Smooth muscle cell of the brain vasculature (primary cell): ENCODE data around the gene EEF1AKMT2.
A peak's percentile ranks its signal among the peaks of the same experiment; 100 is the strongest.
"Not testable (repeated sequence)": the region's sequence is repeated elsewhere in the genome, so short reads cannot be mapped to it uniquely, and the experiment has no call there.

Source experiments
- DNase-seq: peaks from one replicate; pipeline ENCODE4 v3.0.0-alpha.2; 2012; ENCODE audit warnings: low read depth, low spot score

Gene EEF1AKMT2

DNA sequence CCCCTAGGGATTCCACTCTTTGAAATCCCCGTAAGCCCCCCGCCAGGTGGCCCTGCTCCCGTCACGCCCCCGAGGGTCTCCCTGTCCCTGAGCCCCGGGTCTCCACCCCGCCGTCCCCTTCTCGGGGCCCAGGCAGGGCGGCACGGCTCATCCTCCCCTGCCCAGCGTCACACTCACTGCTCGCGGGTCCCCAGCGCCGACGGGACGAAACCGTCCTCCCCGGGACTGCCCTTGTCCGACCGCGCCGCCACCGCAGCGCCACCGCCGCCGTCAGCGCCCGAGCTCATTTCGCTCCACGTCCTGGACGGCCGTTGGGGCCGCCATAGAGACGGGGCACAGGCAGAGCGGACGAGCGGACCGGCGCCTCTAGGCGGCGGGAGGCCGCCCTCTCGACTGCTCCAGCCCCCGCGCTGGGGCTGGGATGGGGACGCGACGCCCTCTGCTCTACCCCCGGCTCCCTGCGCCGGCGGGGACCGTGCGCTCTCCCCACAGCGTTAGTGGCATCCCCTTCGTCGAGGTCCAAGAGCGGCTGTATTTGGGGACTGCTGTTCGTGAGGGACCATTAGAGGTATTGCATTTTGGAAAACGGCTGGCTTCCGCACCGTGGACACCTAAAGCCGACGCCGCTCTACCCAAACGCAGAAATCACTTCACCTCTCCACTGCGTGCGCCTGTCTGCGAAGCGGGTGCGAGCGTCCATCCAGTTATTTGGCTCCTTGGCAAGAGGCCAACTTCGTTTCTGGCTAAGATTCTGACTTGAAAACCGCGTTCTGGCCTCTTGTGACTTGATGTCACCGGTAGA is at the start of gene EEF1AKMT2:
Gene EEF1AKMT2 (minus strand): TSS at position 341 of the 802 bp plus-strand sequence. CDS start 54 bp downstream, at position 287.
- DNase-seq, result peak; percentile 37

GRCh38 chr10:124837687-124838086 is 46.0 kb upstream of the EEF1AKMT2 start:
- no peak for DNase-seq

DNA sequence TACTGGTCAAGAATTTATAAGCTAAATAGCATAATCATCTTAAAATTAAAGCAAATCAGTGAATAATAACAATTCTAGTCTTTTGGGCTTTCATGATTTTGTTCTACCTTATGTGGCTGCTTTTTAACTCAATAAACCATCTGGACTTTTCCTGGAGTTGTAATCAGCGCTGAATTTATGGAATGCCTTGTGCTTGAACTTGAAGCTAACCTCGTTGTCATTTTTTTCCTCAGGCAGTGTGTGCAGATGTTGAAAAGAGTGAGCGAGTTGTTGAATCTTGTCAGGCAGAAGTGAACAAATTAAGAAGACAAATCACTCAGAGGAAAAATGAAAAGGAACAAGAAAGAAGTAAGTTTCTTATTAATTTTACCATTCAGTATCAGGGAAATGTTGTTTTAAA is 39.4 kb upstream of the EEF1AKMT2 start:
- no peak for DNase-seq

GRCh38 chr10:124830445-124830844 is 38.8 kb upstream of the EEF1AKMT2 start:
- no peak for DNase-seq

DNA sequence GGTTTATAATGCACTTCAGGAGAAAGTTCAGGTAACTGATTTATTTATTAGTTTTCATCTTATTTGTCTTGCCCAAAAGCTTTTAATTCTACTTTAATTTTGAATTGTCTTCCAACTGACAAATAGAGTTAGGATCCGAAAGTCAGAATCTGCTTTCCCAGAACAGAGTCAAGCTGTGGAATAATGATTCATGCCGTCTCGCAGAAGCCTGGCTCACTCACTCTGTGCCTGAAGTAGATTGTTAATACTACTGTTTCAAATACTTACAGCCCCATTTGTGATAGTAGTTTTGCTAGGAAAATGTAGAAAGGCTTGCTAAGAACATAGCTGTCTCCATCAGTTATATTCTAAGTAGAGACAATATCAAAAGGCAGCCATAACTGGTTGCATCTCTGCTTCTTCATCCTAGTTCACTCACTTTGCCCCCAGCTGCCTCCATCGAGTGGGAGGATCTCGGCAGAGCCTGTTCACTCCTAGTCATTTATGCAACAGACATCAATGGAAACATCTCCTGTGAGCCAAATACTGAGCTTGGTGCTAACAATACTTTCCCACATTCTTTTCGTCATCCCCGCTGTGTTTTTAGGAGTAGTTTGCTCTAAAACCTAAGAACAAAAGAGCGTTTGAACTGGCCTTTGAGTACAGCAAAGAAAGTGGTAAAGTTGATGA is 37.9 kb upstream of the EEF1AKMT2 start:
- DNase-seq, result no peak

DNA sequence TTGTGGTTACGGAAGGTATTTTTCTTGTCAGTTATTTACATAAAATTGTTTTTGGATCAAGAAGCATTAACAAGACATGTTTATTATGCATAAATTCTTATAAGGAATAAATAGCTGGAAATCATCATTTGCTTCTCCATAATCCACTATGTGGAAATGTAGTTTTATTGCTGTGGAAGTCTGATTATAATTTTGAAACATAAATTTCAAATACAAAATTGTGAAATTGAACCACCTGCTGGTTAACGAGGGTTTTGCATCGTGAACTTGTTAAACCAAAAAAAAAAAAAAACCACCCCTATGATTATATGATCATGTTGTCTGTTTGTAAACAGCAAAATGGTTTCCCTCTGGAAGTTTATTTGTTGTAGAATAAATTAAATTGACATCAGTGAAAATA is 35.8 kb upstream of the EEF1AKMT2 start:
- no peak for DNase-seq

- no peak for DNase-seq
Observed at GRCh38 chr10:124826262-124826661, 34.6 kb upstream of the EEF1AKMT2 start.

DNA sequence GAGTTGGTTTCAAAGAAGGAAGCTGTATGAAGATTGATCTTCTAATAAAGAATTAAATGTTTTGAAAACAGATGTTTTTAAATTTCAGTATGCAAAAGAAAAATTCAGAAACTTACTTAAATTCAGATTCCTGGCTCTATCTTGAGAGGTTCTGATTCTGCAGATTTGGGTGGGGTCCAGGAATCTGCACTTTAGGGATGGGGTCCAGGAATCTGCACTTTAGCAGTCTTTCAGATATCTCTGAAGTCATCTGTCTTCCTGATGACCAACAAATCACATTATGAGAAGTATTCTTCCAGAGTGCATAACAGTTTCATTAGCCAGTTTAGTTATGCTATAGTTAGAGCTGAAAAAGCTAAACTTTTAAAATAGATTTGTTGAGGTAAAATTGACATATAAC is 34.0 kb upstream of the EEF1AKMT2 start:
- DNase-seq, result no peak

GRCh38 chr10:124824932-124825331 is 33.2 kb upstream of the EEF1AKMT2 start:
- DNase-seq, result not testable (repeated sequence)

GRCh38 chr10:124824507-124824906 is 32.8 kb upstream of the EEF1AKMT2 start:
- DNase-seq, result no peak

- DNase-seq, result no peak
Observed at GRCh38 chr10:124821520-124821919, 29.8 kb upstream of the EEF1AKMT2 start.

DNA sequence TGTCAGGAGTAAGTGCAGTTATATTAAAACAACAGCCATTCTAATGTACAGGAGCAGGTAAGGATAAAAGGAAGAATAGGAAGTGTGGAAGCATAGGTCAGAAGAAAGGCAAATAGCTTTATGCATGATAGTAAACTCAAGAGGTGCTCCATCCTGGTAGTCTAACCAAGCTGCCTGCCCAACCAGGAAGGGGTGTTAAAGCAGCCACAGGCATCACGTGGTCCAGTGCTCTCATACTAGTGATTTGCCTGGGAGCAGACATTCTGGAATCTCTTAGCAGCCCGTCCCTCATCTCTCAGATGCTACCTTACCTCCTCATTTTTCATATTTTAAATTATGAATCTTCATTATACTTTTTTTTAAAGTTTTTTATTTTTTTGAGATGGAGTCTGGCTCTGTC is 28.4 kb upstream of the EEF1AKMT2 start:
- DNase-seq, result no peak

DNA sequence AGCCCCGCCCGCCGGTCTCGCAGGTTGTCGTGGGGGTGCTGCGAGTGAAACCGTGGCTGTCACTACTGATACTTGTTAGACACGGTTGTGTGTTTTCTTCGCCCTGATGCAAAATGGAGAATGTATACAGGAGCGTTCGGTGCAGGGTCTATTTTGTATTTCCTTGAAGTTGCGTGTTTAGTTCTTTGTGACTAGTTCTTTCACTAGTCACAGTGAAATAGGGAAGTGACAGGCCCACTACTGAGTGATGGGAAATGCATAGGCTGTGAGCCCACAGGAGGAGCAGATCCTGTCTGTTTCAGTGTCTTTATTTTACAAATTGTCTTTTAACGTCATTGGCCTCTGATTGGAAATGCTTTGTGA is 10.6 kb upstream of the EEF1AKMT2 start:
- no peak for DNase-seq

GRCh38 chr10:124799211-124799610 is 7.5 kb upstream of the EEF1AKMT2 start:
- DNase-seq, result no peak

DNA sequence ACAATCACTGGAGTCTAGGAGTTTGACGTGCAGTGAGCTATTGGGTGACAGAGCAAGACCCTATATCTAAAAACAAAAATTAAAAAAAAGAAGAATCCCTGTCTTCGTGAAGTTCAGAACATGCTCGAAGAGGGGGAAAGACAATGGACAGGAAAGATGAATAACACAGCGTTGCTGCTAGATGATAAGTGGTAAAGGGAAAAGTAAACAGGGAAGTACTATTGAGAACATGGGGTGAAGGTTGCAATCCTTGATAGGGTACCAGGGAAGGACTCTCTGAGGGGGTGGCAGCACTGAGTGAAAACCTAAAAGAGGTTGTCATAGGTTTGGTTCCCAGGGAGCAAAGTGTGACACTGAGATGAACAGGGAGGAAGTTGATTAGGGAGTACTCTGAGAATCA is 7.1 kb upstream of the EEF1AKMT2 start:
- no peak for DNase-seq

- DNase-seq, result no peak
Observed at GRCh38 chr10:124798364-124798763, 6.7 kb upstream of the EEF1AKMT2 start.

DNA sequence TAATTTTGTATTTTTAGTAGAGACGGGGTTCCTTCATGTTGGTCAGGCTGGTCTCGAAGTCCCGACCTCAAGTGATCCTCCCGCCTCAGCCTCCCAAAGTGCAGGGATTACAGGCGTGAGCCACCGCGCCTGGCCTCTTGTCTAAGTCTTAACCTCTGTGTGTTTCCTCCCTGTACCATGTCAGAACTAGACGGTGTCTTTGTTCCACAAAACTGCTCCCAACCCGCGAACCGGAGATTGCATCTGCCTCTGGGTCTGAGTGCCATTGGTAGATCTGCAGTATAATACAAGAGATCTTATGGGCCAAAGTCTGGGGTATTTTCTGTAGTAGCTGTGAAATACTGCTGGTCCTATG is 1.3 kb upstream of the EEF1AKMT2 start:
- no peak for DNase-seq

DNA sequence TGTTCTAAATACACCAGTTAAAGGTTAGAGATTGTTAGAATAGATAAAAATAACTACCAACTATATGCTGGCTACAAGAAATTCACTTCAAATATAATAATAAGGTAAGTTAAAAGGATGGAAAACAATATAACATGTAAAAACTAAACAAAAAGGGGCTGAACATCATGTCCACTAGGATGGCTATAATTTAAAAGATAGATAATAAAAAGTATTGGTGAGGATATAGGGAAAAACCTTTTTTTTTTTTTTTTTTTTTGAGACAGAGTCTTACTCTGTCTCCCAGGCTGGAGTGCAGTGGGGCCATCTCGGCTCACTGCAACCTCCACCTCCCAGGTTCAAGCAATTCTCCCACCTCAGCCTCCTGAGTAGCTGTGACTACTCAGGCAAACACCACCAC is 8.8 kb downstream of the EEF1AKMT2 start:
- not testable (repeated sequence) for DNase-seq

DNA sequence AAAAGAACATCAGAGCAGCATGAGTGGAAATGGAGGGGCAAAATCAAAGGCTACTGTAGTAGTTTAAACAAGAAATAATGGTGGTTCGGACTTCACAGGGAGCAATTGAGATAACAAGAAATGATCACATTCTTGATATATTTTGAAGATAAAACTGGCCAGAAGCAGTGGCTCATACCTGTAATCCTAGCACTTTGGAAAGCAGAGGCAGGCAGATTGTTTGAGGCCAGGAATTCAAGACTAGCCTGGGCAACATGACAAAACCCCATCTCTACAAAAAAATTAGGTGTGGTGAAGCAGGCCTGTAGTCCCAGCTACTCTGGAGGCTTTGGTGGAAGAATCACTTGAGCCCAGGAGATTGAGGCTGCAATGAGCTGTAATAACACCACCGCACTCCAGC is 22.9 kb downstream of the EEF1AKMT2 start:
- DNase-seq, result no peak

GRCh38 chr10:124765256-124765655 is 26.4 kb downstream of the EEF1AKMT2 start:
- no peak for DNase-seq

DNA sequence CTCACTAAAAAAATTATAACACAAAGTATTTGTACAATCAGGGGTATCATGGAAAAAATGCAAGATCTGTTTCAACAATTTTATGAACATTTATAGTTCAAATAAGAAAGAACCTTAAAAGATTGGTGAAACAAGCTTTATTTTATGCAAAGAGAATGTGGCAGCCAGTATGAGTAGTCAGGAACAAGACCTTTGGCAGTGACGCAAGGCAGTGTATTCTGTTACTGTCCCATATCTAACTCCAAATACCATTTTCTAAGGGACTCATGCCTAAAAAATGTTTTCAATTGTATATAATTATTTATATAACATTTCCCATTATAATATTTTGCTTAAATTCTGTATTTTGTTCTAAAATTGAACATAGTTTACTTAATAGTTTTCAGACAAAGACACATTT is 28.4 kb downstream of the EEF1AKMT2 start:
- DNase-seq, result no peak

DNA sequence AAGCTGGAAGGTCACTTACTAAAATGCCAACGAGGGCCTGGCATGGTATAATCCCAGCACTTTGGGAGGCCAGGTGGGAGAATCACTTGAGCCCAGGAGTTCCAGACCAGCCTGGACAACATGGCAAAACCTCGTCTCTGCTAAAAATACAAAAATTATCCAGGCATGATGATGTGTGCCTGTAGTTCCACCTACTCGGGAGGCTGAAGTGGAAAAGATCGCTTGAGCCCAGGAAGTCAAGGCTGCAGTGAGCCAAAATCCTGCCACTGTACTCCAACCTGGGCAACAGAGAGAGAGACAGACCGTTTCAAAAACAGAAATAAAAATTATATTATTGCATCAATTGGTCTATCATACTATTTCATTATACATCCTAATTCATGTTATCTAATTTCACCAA is 29.4 kb downstream of the EEF1AKMT2 start:
- DNase-seq, result no peak

- DNase-seq, result no peak
Observed at GRCh38 chr10:124756156-124756903, 35.4 kb downstream of the EEF1AKMT2 start.
